ENCODE data around the gene TENM3. TPM values are rescaled to one million over a fixed set of nuclear protein-coding genes. Genes with fewer than 3 reads are reported as not detected.

Gene TENM3
- total RNA-seq, 1 experiment from 2014 or later = not detected

- no peak for TF ChIP-seq EZH2 (IDR thresholded peaks at IDR 0.05; ENCODE audit: low read depth)
- no peak for TF ChIP-seq CTCF (conservative IDR thresholded peaks at IDR 0.05)
- Histone ChIP-seq H4K20me1 (ENCODE audit: insufficient read depth) (no peaks in the 10 kb centered on the region), H3K9me3 (ENCODE audit: insufficient read depth, low read depth) (no peaks in the 10 kb centered on the region), H3K27ac (no peak overlapping the region), H3K79me2 (ENCODE audit: low read depth) (no peaks in the 10 kb centered on the region), H3K4me2 (no peak overlapping the region), H3F3A (ENCODE audit: insufficient read depth, low read depth) (no peaks in the 10 kb centered on the region), H3K9me2 (ENCODE audit: insufficient read depth) (no peaks in the 10 kb centered on the region), H3K36me3 (ENCODE audit: low read depth) (no peaks in the 10 kb centered on the region), H3K4me1 (replicated peaks; ENCODE audit: insufficient read depth) (no peaks in the 10 kb centered on the region), H3K4me3 (no peak overlapping the region), H3K27me3 (ENCODE audit: insufficient read depth, low read depth) (peaks cover 15% of the 10 kb centered on the region; the same call in 1 of the 2 replicates), H2AFZ (no peak overlapping the region)
- ChIA-PET POLR2A (ENCODE audit: unreplicated experiment) (no interaction called here), CTCF (no interaction called here)
- BruUV-seq (replicated peaks) = no TSS peak
- intact Hi-C loops (cut with micrococcal nuclease; ENCODE audit: unreplicated experiment) = no loop called here
- no peak for DNase-seq
These were observed 361.0 kb downstream of the TENM3 start for GRCh38 chr4:182604161-182604622.

- BruUV-seq (replicated peaks) = no TSS peak
These were observed 361.8 kb downstream of the TENM3 start for GRCh38 chr4:182604953-182605352.

GRCh38 chr4:182608525-182608924, 365.3 kb downstream of the TENM3 start:
- H3K4me2 ChIP-seq = no peak overlapping the region
- no peaks in the 10 kb centered on the region for H3K36me3 ChIP-seq (ENCODE audit: low read depth)
- intact Hi-C loops (cut with micrococcal nuclease; ENCODE audit: unreplicated experiment) = no loop called here
- CTCF ChIA-PET = no interaction called here
- no peak overlapping the region for H3K27ac ChIP-seq
- no peaks in the 10 kb centered on the region for H3K79me2 ChIP-seq (ENCODE audit: low read depth)
- no peaks in the 10 kb centered on the region for H3K4me1 ChIP-seq (replicated peaks; ENCODE audit: insufficient read depth)
- H2AFZ ChIP-seq = no peak overlapping the region
- no peaks in the 10 kb centered on the region for H4K20me1 ChIP-seq (ENCODE audit: insufficient read depth)
- no peaks in the 10 kb centered on the region for H3F3A ChIP-seq (ENCODE audit: insufficient read depth, low read depth)
- no peak for TF ChIP-seq EZH2 (IDR thresholded peaks at IDR 0.05; ENCODE audit: low read depth)
- no peak for TF ChIP-seq CTCF (conservative IDR thresholded peaks at IDR 0.05)
- peaks cover 7% of the 10 kb centered on the region; the same call in 1 of the 2 replicates for H3K27me3 ChIP-seq (ENCODE audit: insufficient read depth, low read depth)
- no peaks in the 10 kb centered on the region for H3K9me2 ChIP-seq (ENCODE audit: insufficient read depth)
- no peak overlapping the region for H3K4me3 ChIP-seq
- H3K9me3 ChIP-seq (ENCODE audit: insufficient read depth, low read depth) = no peaks in the 10 kb centered on the region
- POLR2A ChIA-PET (ENCODE audit: unreplicated experiment) = no interaction called here
- BruUV-seq (replicated peaks) = no TSS peak
- DNase-seq = no peak

More at GRCh38 chr4:182604953-182605352, 361.8 kb downstream of the TENM3 start:
- Histone ChIP-seq H3K36me3 (ENCODE audit: low read depth) (no peaks in the 10 kb centered on the region), H3K4me3 (no peak overlapping the region), H4K20me1 (ENCODE audit: insufficient read depth) (no peaks in the 10 kb centered on the region), H3K9me2 (ENCODE audit: insufficient read depth) (no peaks in the 10 kb centered on the region), H3K9me3 (ENCODE audit: insufficient read depth, low read depth) (no peaks in the 10 kb centered on the region), H2AFZ (no peak overlapping the region), H3K4me1 (replicated peaks; ENCODE audit: insufficient read depth) (no peaks in the 10 kb centered on the region), H3F3A (ENCODE audit: insufficient read depth, low read depth) (no peaks in the 10 kb centered on the region), H3K79me2 (ENCODE audit: low read depth) (no peaks in the 10 kb centered on the region), H3K4me2 (no peak overlapping the region), H3K27me3 (ENCODE audit: insufficient read depth, low read depth) (peaks cover 15% of the 10 kb centered on the region; the same call in 1 of the 2 replicates), H3K27ac (no peak overlapping the region)
- POLR2A ChIA-PET (ENCODE audit: unreplicated experiment) = no interaction called here
- CTCF ChIA-PET = no interaction called here
- TF ChIP-seq CTCF (conservative IDR thresholded peaks at IDR 0.05) (no peak), EZH2 (IDR thresholded peaks at IDR 0.05; ENCODE audit: low read depth) (no peak)
- DNase-seq = no peak
- intact Hi-C loops (cut with micrococcal nuclease; ENCODE audit: unreplicated experiment) = no loop called here
